C4-2B (cell line): ENCODE measurements around the gene MBD6.

Experiments used
- CTCF ChIP-seq: fragments of 450-650 bp; conservative IDR thresholded peaks from 2 replicates; pipeline ENCODE4 v1.5.1; 2017; ENCODE audit warnings: mild to moderate bottlenecking
- ZFX ChIP-seq: fragments of 450-650 bp; IDR thresholded peaks from 2 replicates; pipeline ENCODE4 v1.6.1; 2017

- no peak for TF ChIP-seq CTCF
- no peak for TF ChIP-seq ZFX
These were observed 25.9 kb downstream of the MBD6 start for GRCh38 chr12:57548488-57548887.
